Esophagus squamous epithelium (tissue), 4 donors: ENCODE results near the gene VEGFC.

ENCODE experiments used
- CTCF ChIP-seq, 6 experiments: fragments of 450-650 bp in 4 of 6; fragments of 200-600 bp in 2 of 6; sonication (generic) in 2 of 6; IDR thresholded peaks; one replicate each; pipeline ENCODE4 v1.5.1; 2016 to 2019; ENCODE audit warnings: antibody characterized with exemption in 6 of 6, mild to moderate bottlenecking in 4 of 6, moderate library complexity in 4 of 6
- POLR2A ChIP-seq, 4 donors: fragments of 450-650 bp; IDR thresholded peaks; one replicate each; pipeline ENCODE4 v1.6.1; 2017; ENCODE audit warnings: antibody characterized with exemption in 4 of 4, mild to moderate bottlenecking in 4 of 4, moderate library complexity in 3 of 4

- TF ChIP-seq CTCF (IDR thresholded peaks at IDR 0.05) (no peak), POLR2A (IDR thresholded peaks at IDR 0.05) (no peak)
Measured at GRCh38 chr4:176646311-176646710, 146.4 kb downstream of the VEGFC start.
